GM18907 (cell line): Measurements from ENCODE around the gene HSFX4.
"Not testable (repeated sequence)": the region's sequence is repeated elsewhere in the genome, so short reads cannot be mapped to it uniquely, and the experiment has no call there.

Source experiments
- ATAC-seq: cut with Tn5 transposase; IDR thresholded peaks from one replicate; pipeline ENCODE4 v1.9.1; 2021; ENCODE audit warnings: mild to moderate bottlenecking, moderate library complexity; ENCODE audit not compliant: unreplicated experiment

HSFX4 gene, protein sequence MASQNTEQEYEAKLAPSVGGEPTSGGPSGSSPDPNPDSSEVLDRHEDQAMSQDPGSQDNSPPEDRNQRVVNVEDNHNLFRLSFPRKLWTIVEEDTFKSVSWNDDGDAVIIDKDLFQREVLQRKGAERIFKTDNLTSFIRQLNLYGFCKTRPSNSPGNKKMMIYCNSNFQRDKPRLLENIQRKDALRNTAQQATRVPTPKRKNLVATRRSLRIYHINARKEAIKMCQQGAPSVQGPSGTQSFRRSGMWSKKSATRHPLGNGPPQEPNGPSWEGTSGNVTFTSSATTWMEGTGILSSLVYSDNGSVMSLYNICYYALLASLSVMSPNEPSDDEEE

DNA sequence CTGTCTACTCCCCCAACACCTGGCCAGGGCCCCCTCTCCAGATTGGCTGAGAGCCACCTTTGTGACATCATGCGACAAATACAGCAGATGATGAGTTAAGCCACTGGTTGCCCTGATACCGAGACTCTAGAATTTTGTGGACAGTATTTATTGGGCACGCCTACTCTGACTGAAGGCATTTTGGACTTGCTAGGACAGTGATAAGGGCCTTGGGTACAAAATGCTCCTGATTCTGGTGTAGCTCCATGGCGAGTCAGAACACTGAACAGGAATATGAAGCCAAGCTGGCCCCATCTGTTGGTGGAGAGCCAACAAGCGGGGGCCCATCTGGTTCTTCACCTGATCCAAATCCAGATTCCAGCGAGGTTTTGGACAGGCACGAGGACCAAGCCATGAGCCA is at the start of gene HSFX4:
TSS of gene HSFX4 (plus strand) at position 174 of the 400 bp plus-strand sequence. CDS start at position 246, 72 bp downstream.
- not testable (repeated sequence) for ATAC-seq

DNA sequence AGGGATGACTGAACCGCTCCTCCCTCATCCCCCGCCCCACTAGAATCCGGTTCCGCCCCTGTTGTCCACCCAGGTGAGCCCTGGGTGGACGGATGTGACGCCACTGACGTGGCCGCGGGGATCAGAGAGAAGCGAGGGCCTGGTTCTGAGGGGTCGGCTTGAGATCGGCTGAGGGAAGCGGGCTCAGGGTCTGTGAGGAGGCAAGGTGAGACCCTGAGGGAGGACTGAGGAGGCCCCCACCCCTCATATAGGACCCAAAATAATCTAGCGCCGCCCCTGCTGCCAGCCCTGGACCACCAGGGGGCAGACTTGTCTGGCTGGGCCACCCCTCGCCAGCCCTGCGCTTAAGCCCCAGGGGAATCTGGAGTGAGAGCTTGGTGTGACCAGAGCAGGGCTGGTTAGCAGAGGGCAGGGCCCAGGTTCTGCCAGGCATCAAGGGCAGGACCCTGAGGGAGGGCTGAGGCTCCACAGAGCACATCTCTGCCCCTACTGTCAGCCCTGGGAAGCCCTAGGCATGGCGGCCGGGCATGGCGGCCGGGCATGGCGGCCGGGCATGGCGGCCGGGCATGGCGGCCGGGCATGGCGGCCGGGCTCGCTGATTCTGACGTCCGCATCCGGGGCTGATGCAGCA is 48.2 kb upstream of the HSFX4 start, which contains the start of gene MAGEA8:
TSS of gene MAGEA8 (plus strand) at position 103 of the 631 bp plus-strand sequence. CDS start 3,090 bp downstream, outside the sequence.
- ATAC-seq, result no peak

DNA sequence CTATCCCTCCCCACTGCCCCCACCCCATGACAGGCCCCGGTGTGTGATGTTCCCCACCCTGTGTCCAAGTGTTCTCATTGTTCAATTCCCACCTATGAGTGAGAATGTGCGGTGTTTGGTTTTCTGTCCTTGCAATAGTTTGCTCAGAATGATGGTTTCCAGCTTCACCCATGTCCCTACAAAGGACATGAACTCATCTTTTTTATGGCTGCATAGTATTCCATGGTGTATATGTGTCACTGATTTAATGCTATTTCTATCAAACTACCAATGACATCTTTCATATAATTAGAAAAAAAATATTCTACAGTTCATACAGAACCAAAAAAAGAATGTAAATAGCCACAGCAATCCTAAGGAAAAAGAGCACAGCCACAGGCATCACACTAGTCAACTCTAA is 38.5 kb upstream of the HSFX4 start:
- not testable (repeated sequence) for ATAC-seq

DNA sequence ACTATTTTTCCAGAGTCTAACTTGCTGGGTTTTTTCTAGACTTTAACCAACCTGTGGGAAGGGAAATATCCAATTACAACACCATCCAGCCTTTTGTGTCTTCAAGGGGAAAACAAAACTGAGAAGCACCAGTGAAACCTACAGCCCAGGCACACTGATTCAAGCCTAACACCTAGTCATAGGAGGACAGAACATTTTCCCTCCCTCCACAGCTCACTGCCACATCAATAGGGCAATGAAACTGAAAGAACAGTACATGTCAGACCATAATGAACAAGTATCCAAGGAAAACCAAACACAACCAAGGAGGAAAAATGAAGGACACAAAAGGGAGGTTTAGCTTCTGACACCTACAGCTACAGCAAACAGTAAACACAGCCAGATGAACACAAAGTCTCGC is 30.8 kb upstream of the HSFX4 start:
- ATAC-seq, result no peak

DNA sequence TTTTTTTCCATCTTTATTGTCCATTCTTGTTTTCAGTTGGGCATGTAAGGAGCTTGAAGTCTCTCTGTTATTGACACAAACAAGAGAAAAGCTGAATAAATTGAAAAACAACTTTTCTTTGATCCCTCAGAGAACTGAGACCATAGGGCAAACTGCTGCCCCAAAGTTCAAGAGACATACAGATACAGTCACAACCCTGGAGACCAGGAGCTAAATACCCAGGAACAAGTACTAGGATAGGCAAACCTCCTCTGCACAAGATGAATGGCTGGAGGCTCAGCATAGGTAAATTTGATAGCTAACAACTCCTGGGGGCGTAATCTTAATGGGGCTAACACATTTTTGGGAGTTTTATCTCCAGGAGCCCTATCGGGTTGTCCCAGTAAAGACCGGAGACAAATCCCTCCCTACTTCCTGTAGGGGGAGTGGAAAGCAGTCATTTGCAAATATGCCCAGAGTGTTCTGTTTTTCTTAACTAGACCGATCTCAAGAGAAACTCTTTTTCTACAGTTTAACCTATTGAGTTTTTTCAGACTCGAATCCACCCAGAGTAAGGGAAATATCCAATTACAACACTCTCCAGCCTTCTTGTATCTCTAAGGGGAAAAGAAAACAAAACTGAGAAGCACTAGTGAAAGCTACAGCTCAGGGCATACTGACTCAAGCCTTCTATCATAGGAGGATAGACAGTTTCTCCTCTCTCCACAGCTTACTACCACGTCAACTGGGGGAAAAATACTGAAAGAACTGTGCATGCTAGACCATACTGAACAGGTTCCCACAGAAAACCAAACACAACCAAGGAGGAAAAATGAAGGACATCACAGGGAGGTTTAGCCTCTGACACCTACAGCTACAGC is 25.3 kb upstream of the HSFX4 start:
- peak; percentile 68 for ATAC-seq

DNA sequence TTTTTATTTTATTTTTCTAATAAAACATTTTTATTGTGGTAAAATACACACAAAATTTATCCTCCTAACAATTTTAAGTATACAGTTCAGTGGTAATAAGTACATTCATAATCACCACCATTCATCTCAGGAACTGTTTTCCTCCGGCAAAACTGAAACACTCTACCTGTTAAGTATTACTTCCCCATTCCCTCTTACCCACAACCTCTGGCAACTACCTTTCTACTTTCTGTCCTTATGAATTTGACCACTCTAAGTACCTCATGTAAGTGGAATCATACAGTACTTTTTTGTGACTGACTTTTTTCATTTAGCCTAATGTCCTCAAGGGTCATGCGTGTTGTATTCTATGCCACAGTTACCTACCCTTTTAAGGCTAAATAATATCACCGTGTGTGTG is 21.1 kb upstream of the HSFX4 start:
- no peak for ATAC-seq

DNA sequence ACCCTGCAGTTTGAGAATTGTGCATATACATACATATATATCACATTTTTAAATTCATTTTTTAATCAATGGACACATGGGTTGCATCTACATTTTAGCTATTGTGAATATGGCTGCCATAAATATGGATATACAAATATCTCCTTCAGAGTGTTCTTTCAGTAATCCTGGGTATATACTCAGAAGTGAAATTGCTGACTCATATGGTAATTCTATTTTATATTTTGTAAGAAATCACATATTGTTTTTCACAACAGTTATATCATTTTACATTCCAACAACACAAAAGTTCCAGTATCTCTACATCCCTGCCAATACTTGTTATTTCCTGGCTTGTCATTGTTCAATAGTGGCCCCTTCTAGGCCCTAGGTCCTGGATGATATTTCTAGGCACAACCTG is 20.6 kb upstream of the HSFX4 start:
- no peak for ATAC-seq

DNA sequence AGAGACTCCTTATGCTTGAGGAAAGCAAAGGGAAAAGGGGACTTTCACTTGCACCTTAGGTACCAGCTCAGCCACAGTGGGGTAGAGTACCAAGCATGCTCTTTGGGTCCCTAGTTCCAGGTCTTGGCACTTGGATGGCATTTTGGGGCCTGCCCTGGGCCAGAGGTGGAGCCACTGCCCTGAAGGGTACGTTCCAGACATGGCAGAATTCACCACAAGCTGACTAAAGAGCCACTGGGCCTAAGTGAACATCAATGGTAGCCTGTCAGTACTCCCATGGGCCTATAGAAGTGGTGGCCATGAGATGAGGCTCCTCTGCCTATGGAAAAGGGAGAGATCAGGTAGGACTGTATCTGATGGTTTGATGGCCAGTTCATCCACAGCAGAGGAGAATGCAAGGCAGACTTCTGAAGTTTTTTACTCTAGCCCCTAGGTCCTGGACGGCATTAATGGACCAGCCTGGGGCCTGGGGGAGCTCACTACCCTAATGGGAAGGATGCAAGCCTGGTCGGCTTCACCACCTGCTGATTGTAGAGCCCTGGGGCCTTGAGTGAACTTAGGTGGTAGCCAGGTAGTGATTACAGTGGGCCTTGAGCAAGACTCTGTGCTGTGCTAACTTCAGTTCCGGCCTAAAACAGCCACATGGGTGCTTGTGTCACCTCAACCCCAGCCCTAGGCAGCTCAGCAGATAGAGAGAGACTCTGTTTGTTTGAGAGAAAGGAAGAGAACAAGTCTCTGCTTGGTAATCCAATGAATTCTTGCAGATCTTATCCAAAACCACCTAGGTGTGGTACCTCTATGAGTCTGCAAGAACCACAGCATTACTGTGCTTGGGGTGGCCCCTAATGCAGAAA is 19.8 kb upstream of the HSFX4 start:
- ATAC-seq, result no peak

DNA sequence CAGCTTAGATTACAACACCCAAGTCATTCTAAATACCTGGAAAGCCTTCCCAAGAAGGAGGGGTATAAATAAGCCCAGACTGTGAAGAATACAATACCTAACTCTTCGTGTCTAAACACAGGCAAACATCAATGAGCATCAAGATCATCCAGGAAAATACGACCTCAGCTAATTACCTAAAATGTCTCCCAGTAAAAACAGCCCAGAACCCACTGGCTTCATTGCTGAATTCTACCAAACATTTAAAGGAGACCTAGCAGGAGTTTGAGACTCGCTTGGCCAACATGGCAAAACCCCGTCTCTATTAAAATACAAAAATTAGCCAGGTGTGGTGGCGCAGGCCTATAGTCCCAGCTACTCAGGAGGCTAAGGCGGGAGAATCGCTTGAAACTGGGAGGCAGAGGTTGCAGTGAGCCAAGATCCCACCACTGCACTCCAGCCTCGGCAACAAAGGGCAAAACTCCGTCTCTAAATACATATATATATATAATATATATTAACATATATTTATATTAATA is 19.1 kb upstream of the HSFX4 start:
- ATAC-seq, result no peak

DNA sequence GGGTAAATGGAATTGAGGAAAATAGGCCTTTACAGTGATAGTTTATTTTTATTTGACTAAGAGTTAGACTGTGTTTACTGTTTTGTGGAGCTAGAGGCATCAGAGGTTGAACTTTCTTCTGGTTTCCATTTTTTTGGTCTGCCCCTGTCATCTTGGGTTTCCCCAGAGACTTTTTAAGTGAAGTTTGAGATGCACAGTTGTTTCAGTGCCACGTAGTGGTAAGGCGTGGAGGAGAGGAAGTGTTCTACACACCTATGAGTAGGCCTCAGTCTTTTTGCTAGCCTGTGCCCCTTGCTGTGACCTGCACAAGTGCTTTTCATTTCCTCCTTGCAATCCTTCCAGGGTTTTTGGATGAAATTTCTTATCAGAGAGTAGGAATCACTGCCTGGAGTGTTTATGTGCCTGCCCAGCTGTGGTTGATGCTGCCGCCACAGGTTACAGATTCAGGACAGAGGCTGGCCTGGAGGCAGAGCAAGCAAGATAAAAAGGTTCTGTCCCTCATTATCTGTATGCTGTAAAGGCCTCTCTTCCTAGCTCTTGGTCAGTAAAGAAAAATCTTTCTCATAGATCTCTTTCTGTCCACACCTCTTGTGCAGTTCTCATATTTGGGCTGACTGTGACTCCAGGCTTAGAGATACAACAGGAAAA is 12.5 kb upstream of the HSFX4 start:
- ATAC-seq, result peak; percentile 76

DNA sequence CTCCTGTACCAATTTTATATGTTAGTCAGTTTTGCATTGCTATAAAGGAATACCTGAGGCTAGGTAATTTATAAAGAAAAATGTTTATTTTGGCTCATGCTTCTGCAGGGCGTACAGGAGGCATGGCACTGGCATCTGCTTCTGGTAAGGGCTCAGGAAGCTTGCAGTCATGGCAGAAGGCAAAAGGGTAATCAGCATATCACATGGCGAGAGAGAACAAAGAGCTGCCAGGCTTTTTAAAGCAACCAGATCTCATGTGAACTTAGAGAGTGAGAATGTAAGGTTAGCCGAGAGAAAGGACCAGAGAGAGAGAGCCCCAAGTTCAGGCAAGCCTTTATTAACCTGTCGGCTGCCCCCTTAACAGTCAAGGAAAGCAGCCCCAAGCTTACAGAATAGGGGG is 5.5 kb upstream of the HSFX4 start:
- ATAC-seq, result not testable (repeated sequence)

DNA sequence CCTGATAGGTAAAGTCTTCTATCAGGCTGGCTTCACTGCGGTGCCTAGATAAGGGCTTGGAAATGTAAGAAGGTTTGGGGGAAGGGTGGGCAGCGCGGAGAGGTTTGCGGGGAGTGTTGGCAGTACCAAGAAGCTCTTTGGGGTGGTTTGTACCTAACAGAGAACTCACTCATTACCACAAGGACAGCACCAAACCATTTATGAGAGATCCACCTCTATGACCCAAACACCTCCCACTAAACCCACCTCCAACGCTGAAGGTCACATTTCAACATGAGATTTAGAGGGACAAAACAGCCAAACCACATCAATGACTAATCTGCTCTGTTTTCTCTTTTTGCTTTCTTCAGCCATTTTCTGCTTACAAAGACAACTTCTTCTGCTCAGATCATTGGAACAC is 4.9 kb upstream of the HSFX4 start:
- not testable (repeated sequence) for ATAC-seq

DNA sequence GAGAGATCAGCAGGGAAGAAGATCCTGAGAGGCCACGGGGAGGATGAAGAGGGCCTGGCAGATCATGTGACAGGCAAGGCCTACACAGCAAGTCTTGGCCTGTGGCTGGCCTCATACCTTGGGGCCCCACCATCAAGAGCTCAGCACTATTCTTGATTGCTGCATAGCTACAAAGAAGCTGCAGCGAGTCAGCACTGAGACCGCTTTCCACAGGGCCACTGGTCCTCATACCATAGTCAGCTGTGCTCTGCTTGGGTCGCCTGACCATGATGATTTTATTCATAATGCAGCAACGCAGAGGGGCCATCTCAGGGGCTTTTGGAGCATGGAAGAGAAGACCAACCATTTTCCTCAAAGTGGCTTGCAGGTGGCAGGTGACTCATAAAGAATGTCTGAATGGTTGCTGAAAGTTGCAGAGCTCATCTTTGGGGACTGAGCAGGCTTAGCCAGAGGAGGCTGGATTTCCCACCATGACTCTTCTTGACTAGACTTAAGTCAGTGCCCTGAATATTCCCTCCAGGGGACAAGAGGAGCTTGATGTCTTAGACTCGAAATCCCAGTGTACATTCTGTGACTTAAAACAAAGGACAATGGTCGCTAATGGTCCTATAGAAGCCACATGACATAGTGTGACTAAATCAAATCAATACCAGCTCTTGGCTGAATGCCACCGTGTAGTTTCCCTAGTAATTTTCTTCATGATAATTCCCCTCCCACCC is 2.0 kb upstream of the HSFX4 start:
- peak; percentile 44 for ATAC-seq

DNA sequence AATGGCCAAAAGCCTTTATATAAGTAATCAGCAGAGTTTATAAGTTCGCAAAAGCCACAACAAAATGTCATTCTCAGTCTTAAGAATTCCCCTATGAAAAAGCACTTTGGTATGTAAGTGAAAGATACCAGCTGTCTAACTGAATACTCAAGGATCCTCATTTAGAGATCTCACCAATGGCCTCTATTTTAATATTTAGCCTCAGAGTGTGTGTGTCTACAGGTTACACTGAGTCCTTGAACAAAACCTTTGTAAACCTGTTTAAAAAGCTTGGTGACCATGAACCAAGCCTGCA is 1.5 kb upstream of the HSFX4 start:
- peak; percentile 34 for ATAC-seq

DNA sequence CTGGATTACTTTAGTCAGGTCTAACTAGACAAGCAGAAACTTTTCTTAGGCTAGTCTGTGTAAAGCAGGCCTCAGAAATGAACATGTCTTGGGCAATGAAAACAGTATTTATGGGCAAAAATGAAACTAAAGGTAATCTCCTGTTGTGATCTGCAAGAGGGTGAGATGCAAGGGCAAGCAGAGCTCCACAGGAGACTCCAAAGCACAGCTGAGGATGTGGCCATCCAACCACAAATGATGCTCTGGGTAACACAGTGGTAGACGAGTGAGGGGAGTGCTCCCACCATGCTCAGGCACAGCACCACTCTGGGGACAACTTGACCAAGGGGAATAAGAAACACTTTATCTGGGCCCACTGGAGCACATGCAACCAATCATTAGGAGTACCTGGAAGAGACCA is 738 bp upstream of the HSFX4 start:
- ATAC-seq, result not testable (repeated sequence)

DNA sequence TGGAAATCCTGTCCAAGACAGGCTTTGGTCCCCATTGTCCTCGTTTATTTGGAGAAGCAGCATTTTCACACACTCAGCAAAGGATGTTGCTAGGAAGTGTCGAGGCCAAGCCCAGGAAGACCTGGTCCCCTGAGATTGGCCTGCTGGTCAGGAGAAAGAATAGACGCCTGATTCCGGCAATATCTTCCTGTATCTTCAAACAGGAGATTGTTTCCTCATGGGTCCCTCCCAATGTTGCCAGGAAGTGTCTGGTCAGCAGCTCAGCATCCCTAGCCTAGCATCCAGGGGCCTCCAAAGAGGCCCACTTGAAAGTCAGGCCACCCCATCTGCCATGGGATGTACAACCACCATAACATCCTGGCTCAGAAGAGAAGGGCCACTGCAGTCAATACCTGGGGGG is 2.0 kb downstream of the HSFX4 start:
- not testable (repeated sequence) for ATAC-seq

DNA sequence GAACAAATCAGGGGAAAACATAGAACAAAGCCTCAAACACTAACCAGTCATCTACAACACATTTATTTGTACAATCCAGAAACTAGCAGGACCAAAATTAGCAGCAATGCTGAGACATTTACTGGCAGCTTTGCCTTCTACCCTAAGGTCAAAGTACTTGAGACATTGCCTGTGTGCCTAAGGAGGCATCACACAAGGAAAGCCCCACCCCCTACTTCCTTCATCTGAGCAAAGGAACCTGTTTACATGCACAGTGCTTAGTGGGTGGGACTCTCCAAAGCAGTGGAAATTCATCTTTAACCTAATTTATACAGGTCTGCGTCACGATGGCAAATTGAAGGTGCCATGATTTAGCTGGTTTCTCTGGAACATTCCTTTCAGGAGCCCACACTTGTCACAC is 2.8 kb downstream of the HSFX4 start:
- ATAC-seq, result not testable (repeated sequence)

DNA sequence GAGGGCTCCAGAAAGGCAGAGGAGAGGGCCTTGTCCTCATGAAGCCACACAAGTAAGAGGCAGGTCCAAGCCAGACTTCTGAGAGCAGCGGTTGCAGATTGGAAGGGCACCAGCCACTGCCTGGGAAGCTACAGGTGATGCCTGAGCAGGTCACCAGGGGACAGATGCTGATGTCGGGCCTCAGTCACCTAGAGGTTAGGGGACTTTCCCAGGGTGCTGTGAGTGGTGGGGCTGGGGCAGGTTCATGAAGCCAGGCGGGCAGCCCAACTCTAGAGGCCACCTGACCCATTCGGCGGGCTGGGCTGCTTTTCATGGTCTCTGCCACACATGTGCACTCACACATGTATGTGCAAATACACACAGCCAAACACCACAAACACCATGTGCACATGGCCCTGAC is 3.6 kb downstream of the HSFX4 start:
- ATAC-seq, result not testable (repeated sequence)

DNA sequence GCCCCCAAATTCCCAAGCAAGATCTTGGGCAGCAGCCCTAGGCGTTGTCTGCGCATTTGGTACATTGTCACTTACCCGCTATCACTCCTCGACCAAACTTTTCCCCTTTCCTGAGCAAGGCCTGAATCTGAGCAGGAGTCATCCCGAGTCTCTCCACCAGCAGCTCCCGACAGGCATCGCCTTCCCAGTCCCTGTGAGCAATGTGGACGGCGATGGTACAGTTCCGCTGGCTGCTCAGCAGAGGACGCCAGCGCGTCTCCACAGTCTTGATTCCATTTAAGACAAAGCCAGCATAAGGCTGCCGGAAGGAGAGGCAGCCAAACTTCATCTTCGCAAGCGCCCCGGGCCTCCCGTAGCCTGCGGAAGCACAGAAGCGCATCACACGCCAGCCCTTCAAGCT is 4.2 kb downstream of the HSFX4 start:
- ATAC-seq, result not testable (repeated sequence)
